NCI-H82 treated with DMSO at 0.1 percent for 48 hours (cell line): ENCODE measurements around the gene LRRK1.

Experiments
- DNase-seq: peaks from one replicate; lab custom pipeline; 2025; ENCODE audit not compliant: unreplicated experiment; lab: John Stamatoyannopoulos, UW

LRRK1 gene

DNA sequence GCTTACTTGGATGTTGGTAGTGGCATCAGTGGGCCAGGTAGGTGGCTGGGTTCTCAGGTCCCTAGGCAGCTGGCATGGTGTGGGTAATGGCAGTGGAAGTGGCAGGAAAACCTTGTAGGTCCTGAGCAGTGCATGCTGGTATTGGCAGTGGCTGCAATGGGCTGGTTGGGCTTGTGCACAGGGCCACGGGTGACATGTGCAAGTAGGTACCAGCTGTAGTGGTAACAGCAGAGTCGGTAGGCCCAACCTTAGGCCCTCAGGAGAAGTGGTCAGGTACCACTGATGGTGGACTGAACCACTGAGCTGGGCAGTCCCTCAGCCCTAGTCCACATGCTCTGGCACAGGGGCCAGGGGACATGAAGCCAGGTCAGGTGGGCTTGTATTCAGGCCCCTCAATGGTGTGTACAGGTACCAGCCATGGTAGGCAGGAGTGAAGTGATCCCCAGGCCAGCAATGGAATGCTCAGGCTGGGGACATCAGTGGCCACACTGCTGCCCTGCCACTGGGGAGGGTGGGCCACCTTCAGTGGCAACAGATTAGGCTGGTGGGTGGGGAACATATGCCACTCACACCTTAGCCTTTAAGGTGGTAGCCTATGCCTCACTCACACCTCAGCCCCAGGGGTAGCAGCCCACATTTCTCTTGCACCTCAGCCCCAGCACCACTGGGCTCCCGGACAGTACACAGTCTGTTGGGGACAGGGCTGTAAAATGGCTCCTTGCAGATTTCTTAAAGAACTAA, 118.1 kb downstream of the LRRK1 start:
- no peak for DNase-seq

GRCh38 chr15:101038327-101039003, 119.3 kb downstream of the LRRK1 start:
- no peak for DNase-seq

GRCh38 chr15:101039461-101039860, 120.3 kb downstream of the LRRK1 start:
- no peak for DNase-seq

GRCh38 chr15:101042320-101042719, 123.2 kb downstream of the LRRK1 start:
- DNase-seq, result no peak

- DNase-seq, result no peak
Measured at GRCh38 chr15:101043011-101043410, 123.9 kb downstream of the LRRK1 start.

DNA sequence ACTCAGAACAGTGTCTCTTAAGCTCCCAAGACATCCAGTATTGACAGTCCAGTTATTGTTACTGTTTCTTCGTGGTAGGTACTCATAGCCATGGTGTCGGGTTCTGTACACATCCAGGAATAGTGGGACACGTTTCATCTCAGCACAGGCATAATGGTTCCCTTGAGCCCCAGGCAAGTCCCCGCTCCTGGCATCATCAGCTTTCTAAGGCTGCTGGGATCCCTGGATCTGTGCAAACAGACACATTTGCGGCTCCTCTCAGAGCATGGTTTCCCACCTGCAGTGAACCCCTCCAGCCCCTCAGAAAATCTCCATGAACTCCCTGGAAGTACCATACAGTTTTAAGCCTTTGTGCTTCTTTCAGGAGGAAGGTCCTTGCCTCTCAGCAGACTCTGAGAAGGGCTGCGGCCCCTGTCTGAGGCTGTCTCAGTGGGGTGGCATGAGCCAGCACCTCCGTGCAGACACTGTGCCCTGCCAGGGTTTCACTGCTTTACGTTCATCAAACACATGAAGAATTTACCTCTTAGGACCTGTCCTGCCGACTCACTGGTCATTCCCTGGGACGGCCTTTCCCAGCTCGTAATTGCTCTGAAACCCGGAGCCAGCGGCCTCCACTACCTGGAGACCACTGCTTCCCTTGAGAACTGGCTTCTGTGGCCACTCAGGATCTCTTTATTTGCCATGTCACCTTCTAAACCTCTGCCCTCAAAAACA, 124.9 kb downstream of the LRRK1 start:
- DNase-seq, result no peak

DNA sequence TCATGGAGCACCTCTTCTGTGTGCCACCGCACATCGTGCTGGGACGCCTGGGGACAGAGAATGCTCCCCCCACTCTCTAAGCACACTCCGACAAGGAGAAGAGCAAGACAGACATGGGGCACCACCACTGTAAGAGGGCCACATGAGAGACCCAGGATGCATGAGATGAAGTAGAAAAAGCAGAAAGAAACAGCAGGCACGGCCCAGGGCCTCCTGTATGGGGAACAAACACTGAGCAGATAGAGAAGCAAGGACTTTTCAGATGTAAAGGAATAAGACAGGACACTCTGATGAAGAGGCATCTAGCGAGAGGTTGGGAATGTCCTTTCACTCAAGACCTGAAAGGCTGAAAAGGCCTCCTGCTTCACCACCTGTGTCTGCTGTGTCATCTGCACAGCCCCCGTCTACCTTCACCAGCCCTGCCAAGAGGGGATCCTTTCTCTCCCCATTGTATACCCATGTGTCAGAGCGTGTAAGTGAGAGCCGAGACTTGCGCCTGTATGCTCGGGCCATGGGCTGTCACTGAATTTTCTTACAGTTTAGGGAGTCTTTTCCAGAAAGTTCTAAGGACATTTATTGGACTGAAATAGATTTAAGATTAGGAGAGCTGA, 125.6 kb downstream of the LRRK1 start:
- DNase-seq, result no peak

DNA sequence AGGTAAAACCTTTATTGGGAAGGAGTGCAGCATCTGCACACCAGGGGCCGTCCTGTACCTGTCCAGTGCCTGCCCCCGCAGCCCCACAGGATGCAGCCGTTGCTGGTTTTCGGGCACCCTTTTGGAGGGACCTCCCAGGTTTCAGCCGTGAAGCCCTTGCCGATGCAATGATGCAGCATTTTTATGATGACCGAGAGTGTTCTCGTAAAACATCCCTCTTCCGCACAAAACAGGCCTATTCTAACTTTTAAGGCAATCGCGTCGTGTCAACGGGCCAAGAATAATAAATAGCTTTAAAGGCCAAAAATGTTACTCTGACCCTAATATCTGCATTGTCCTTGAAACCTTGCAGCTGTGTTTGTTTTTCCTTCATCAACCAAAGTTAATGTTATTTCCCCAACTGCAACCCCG, 126.1 kb downstream of the LRRK1 start:
- no peak for DNase-seq

GRCh38 chr15:101045835-101046691, 126.9 kb downstream of the LRRK1 start:
- no peak for DNase-seq

GRCh38 chr15:101046826-101047225, 127.7 kb downstream of the LRRK1 start:
- no peak for DNase-seq

GRCh38 chr15:101047301-101047781, 128.2 kb downstream of the LRRK1 start:
- no peak for DNase-seq

DNA sequence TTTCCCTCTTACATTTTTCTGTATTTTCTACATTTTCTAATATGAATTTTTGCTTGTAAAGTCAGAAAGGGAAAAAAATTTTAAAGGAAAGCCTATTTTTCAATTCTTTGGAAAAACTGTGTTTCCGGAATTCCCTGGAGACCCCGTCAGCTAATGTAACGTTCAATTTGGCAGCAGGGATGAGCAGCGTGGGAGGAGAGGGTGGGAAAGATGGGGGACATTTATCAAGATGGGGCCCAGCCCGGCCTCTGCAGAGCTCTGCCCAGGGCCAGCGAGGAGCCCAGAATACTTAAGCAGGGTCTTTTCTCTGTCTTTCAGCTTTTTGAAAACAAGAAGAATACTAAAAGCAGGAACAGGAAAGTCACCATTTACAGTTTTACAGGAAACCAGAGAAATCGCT, 129.0 kb downstream of the LRRK1 start:
- DNase-seq, result no peak

GRCh38 chr15:101048581-101049030, 129.4 kb downstream of the LRRK1 start:
- DNase-seq, result no peak

- DNase-seq, result no peak
Measured at GRCh38 chr15:101049282-101049681, 130.1 kb downstream of the LRRK1 start.

- no peak for DNase-seq
Measured at GRCh38 chr15:101049856-101050622, 130.9 kb downstream of the LRRK1 start.

DNA sequence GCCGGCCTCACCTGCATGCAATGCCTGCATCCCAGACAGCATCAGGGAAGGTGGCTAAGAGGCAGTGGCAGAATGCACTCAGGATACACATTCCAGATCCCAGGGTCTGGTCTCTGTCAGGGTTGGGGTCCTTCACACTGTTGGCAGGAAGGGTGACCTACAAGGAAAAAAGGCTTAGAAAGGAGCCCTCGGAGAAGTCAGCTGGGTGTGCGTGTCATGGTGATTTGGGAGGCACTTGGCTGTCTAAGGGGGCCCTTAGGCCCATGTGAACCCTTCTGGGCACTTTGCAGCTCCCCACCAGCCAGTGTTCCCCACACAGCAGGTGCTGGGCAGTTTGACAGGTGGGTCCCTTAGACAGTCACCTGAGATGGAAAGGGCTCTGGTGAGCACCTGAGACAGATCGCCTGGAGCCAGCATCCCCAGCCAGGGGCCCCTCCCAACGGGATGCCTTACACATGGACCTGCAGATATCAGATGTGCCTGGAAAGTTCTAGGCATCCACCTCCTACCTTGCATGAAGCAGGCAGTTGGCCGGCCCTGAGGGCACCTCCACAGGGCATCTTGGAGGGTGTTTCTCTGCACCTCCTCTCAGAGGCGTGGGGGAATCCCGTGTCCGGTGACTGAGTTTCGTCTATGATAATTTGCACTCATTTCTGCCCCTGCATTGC, 131.6 kb downstream of the LRRK1 start:
- DNase-seq, result no peak

GRCh38 chr15:101051291-101052030, 132.3 kb downstream of the LRRK1 start:
- DNase-seq, result no peak

DNA sequence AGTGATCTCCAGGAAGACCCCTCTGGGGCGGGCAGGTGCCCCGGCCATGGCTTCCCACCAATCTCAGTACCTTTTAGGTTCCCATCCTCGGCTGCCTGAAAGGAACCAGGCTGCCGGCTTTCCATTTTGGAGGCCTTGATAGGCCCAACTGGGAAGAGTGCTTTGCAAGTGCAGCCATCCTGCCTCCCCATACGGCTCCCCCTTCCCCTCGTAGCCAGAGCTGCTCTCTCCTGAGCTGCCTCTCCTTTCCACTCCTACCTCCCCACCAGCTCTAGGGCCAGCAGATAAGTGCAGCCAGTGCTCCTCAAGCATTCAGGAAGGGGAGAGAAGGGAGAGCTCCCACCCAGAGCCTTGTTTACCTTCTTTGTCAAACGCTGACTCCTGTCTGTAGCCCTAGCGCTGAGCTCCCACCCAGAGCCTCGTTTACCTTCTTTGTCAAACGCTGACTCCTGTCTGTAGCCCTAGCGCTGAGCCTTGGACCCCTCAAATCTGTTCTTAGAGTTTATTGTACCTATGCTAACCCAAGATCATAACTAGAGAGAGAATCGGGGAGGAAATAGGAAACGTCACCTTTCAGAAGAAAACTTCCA, 133.0 kb downstream of the LRRK1 start:
- no peak for DNase-seq
